ENCODE measurements around the gene LDLRAD3.
"Not testable (repeated sequence)": the region's sequence is repeated elsewhere in the genome, so short reads cannot be mapped to it uniquely, and the experiment has no call there.

LDLRAD3 gene

GRCh38 chr11:35943713-35944502, at the start of gene LDLRAD3:
Gene LDLRAD3, plus strand, starts transcription at chr11:35944062. Its CDS starts 37 bp downstream, at chr11:35944099.
- peak; percentile 76 for DNase-seq

- no peak for DNase-seq
Measured at GRCh38 chr11:35897019-35897418, 46.8 kb upstream of the LDLRAD3 start.

GRCh38 chr11:35902961-35903360, 40.9 kb upstream of the LDLRAD3 start:
- DNase-seq, result no peak

- DNase-seq, result no peak
Measured at GRCh38 chr11:35905646-35906276, 38.1 kb upstream of the LDLRAD3 start.

- no peak for DNase-seq
Measured at GRCh38 chr11:35906277-35906661, 37.6 kb upstream of the LDLRAD3 start.

GRCh38 chr11:35906681-35907080, 37.2 kb upstream of the LDLRAD3 start:
- no peak for DNase-seq

GRCh38 chr11:35907648-35908431, 36.0 kb upstream of the LDLRAD3 start:
- DNase-seq, result no peak

GRCh38 chr11:35908432-35908771, 35.5 kb upstream of the LDLRAD3 start:
- DNase-seq, result not testable (repeated sequence)

GRCh38 chr11:35909511-35910265, 34.2 kb upstream of the LDLRAD3 start:
- no peak for DNase-seq

GRCh38 chr11:35911013-35911412, 32.8 kb upstream of the LDLRAD3 start:
- DNase-seq, result no peak

- no peak for DNase-seq
Measured at GRCh38 chr11:35911616-35912165, 32.2 kb upstream of the LDLRAD3 start.

- DNase-seq, result not testable (repeated sequence)
Measured at GRCh38 chr11:35912436-35912835, 31.4 kb upstream of the LDLRAD3 start.

- no peak for DNase-seq
Measured at GRCh38 chr11:35912883-35913624, 30.8 kb upstream of the LDLRAD3 start.

GRCh38 chr11:35914816-35915215, 29.0 kb upstream of the LDLRAD3 start:
- DNase-seq, result no peak

GRCh38 chr11:35916270-35916669, 27.6 kb upstream of the LDLRAD3 start:
- DNase-seq, result no peak

GRCh38 chr11:35917676-35918075, 26.2 kb upstream of the LDLRAD3 start:
- DNase-seq, result no peak

- no peak for DNase-seq
Measured at GRCh38 chr11:35918716-35919115, 25.1 kb upstream of the LDLRAD3 start.

- DNase-seq, result no peak
Measured at GRCh38 chr11:35919244-35919643, 24.6 kb upstream of the LDLRAD3 start.

GRCh38 chr11:35923452-35923851, 20.4 kb upstream of the LDLRAD3 start:
- DNase-seq, result no peak

- no peak for DNase-seq
Measured at GRCh38 chr11:35924811-35925210, 19.1 kb upstream of the LDLRAD3 start.

- DNase-seq, result no peak
Measured at GRCh38 chr11:35927104-35927503, 16.8 kb upstream of the LDLRAD3 start.

- DNase-seq, result no peak
Measured at GRCh38 chr11:35927682-35928081, 16.2 kb upstream of the LDLRAD3 start.
